ENCODE results near the gene TMEM88.

DNA sequence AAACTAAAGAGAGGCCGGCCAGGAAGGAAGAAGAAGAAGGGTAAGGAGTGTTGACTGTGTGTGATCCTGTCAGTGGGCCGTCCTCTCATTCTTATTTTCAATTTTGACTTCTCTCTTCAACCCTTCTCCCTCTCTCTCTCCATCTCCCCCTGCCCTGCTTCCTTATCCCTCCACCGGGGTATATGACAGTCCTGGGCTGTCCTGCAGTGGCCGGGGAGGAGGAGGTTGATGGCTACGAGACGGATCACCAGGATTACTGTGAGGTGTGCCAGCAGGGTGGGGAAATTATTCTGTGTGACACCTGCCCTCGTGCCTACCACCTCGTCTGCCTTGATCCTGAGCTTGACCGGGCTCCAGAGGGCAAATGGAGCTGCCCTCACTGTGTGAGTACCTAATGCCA, 39.4 kb downstream of the TMEM88 start:
- TF ChIP-seq, protein P1, sequence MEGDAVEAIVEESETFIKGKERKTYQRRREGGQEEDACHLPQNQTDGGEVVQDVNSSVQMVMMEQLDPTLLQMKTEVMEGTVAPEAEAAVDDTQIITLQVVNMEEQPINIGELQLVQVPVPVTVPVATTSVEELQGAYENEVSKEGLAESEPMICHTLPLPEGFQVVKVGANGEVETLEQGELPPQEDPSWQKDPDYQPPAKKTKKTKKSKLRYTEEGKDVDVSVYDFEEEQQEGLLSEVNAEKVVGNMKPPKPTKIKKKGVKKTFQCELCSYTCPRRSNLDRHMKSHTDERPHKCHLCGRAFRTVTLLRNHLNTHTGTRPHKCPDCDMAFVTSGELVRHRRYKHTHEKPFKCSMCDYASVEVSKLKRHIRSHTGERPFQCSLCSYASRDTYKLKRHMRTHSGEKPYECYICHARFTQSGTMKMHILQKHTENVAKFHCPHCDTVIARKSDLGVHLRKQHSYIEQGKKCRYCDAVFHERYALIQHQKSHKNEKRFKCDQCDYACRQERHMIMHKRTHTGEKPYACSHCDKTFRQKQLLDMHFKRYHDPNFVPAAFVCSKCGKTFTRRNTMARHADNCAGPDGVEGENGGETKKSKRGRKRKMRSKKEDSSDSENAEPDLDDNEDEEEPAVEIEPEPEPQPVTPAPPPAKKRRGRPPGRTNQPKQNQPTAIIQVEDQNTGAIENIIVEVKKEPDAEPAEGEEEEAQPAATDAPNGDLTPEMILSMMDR (IDR thresholded peaks at IDR 0.05; ENCODE audit: insufficient read depth, low read depth, low read length): no peak
- no peak for TF ChIP-seq EZH2 (IDR thresholded peaks at IDR 0.05; ENCODE audit: insufficient read depth, low read length)
